HepG2 (cell line): Measurements from ENCODE around the gene TGM6. TPM values are rescaled to one million over a fixed set of nuclear protein-coding genes. Genes with fewer than 3 reads are reported as not detected.

Source experiments
- ATAC-seq: fragments of 200-7000 bp; cut with Tn5 transposase; 3 replicates; pipeline ENCODE4 v1.9.1; 2020; ENCODE audit warnings: mild to moderate bottlenecking, moderate library complexity
- BruUV-seq: library from RNA; stranded (reverse); fragments of 400-500 nt; replicated peaks from 2 replicates; lab custom pipeline; 2021; lab: Mats Ljungman, UMichigan
- CTCF ChIA-PET: fragments of 300-600 bp; formaldehyde crosslinking; extraction: SDS; loops from one replicate; lab custom pipeline; 2021; ENCODE audit warnings: low total read pairs, inconsistent platforms, low intra/inter-chr PET ratio; lab: Yijun Ruan, JAX
- POLR2A ChIA-PET: fragments of 350-600 bp; sonication (Branson Sonifier 250); formaldehyde crosslinking; loops from one replicate; lab custom pipeline; 2020; ENCODE audit warnings: antibody characterized with exemption, inconsistent platforms; lab: Yijun Ruan, JAX
- DNase-seq: peaks from one replicate; pipeline ENCODE4 v3.0.0-alpha.2; 2015; ENCODE audit warnings: low spot score
- FAIRE-seq: peaks from 3 replicates; lab custom pipeline; 2011; peaks lifted over from hg19 to GRCh38; lab: Jason Lieb, UNC
- H2AFZ ChIP-seq: one replicate; pipeline ENCODE4 v1.6.1; 2011; ENCODE audit warnings: low read length, inconsistent platforms
- H3K27ac ChIP-seq: fragments of 300-600 bp; 3 replicates; pipeline ENCODE4 v1.8.0; 2011; ENCODE audit warnings: mixed run types, mild to moderate bottlenecking, mixed read lengths, low read length, inconsistent platforms; ENCODE audit not compliant: insufficient read depth; ENCODE audit errors: extremely low read length
- H3K27me3 ChIP-seq, 2 experiments: fragments of 200-600 bp in 1 of 2; 2 replicates in 1 of 2; 3 replicates in 1 of 2; pipeline versions ENCODE4 v1.6.0 to v1.8.0; 2011; ENCODE audit warnings: low read length in 2 of 2, mild to moderate bottlenecking in 2 of 2, moderate library complexity in 2 of 2, inconsistent platforms in 1 of 2; ENCODE audit not compliant: insufficient read depth in 2 of 2, control insufficient read depth in 1 of 2
- H3K36me3 ChIP-seq, 2 experiments: fragments of 200-600 bp in 1 of 2; replicated peaks in 1 of 2; 2 replicates in 1 of 2; 3 replicates in 1 of 2; pipeline versions ENCODE4 v1.5.1 to v1.8.0; 2011; ENCODE audit warnings: low read length in 2 of 2, inconsistent platforms in 1 of 2; ENCODE audit not compliant: insufficient read depth in 2 of 2, control insufficient read depth in 1 of 2
- H3K4me1 ChIP-seq: 2 replicates; pipeline ENCODE4 v1.5.1; 2012; ENCODE audit warnings: low read length, inconsistent platforms; ENCODE audit not compliant: insufficient read depth
- H3K4me2 ChIP-seq: 2 replicates; pipeline ENCODE4 v1.6.0; 2011; ENCODE audit warnings: low read depth, low read length, inconsistent platforms
- H3K4me3 ChIP-seq, 3 experiments: fragments of 200-600 bp in 1 of 3; sonication (generic), shearing (Covaris generic) in 1 of 3; replicated peaks in 1 of 3; 2 replicates each; pipeline ENCODE4 v1.5.1; 2011 to 2016; ENCODE audit warnings: low read length in 3 of 3, inconsistent platforms in 2 of 3, low read depth in 2 of 3, mild to moderate bottlenecking in 2 of 3, control low read depth in 1 of 3, mixed read lengths in 1 of 3; ENCODE audit not compliant: insufficient read depth in 1 of 3
- H3K79me2 ChIP-seq: one replicate; pipeline ENCODE4 v1.6.1; 2011; ENCODE audit warnings: low read length, inconsistent platforms; ENCODE audit not compliant: insufficient read depth
- H3K9ac ChIP-seq: 2 replicates; pipeline ENCODE4 v1.6.0; 2011; ENCODE audit warnings: mild to moderate bottlenecking, low read depth, low read length, inconsistent platforms; ENCODE audit not compliant: insufficient read depth
- H3K9me3 ChIP-seq: 2 replicates; pipeline ENCODE4 v1.5.1; 2012; ENCODE audit warnings: mild to moderate bottlenecking, low read length
- H4K20me1 ChIP-seq: 2 replicates; pipeline ENCODE4 v1.6.0; 2011; ENCODE audit warnings: inconsistent platforms, mild to moderate bottlenecking, low read length, moderate library complexity; ENCODE audit not compliant: insufficient read depth
- BRD4 ChIP-seq: sonication (generic); formaldehyde crosslinking; IDR thresholded peaks from 2 replicates; pipeline ENCODE4 v1.4.0; 2020; ENCODE audit warnings: missing genetic modification reagents
- FOXA1 ChIP-seq, 2 experiments: fragments of 450-650 bp in 1 of 2; sonication (generic) in 1 of 2; formaldehyde crosslinking in 1 of 2; IDR thresholded peaks; 2 replicates each; pipeline versions ENCODE4 v1.4.0 to v1.6.1; 2016 to 2020; ENCODE audit warnings: missing genetic modification reagents in 1 of 2
- HOXA9 ChIP-seq: sonication (generic); formaldehyde crosslinking; IDR thresholded peaks from 2 replicates; pipeline ENCODE4 v1.8.1; 2022; ENCODE audit warnings: missing genetic modification reagents, mild to moderate bottlenecking, moderate library complexity, borderline replicate concordance
- IRX3 ChIP-seq: sonication (generic); formaldehyde crosslinking; IDR thresholded peaks from 2 replicates; pipeline ENCODE4 v1.8.1; 2023; ENCODE audit warnings: mild to moderate bottlenecking, low read depth, missing genetic modification reagents, borderline replicate concordance
- MTF1 ChIP-seq: sonication (generic); formaldehyde crosslinking; IDR thresholded peaks from 2 replicates; pipeline ENCODE4 v1.5.0; 2020; ENCODE audit warnings: missing genetic modification reagents
- NFKB2 ChIP-seq: sonication (generic); formaldehyde crosslinking; IDR thresholded peaks from 2 replicates; pipeline ENCODE4 v1.4.0; 2020; ENCODE audit warnings: missing genetic modification reagents, borderline replicate concordance
- PAX8 ChIP-seq: sonication (generic); formaldehyde crosslinking; IDR thresholded peaks from 2 replicates; pipeline ENCODE4 v1.8.0; 2022; ENCODE audit warnings: mild to moderate bottlenecking, missing genetic modification reagents, borderline replicate concordance
- PHF20 ChIP-seq: sonication (generic); formaldehyde crosslinking; IDR thresholded peaks from 2 replicates; pipeline ENCODE4 v1.5.0; 2020; ENCODE audit warnings: mild to moderate bottlenecking, missing genetic modification reagents
- RARA ChIP-seq: IDR thresholded peaks from 2 replicates; pipeline ENCODE4 v1.6.1; 2016; ENCODE audit warnings: missing genetic modification reagents, missing compliant biosample characterization
- RFXAP ChIP-seq: sonication (generic); formaldehyde crosslinking; IDR thresholded peaks from 2 replicates; pipeline ENCODE4 v1.4.0; 2020; ENCODE audit warnings: missing genetic modification reagents, borderline replicate concordance
- ZFP36L1 ChIP-seq: sonication (generic); formaldehyde crosslinking; IDR thresholded peaks from 2 replicates; pipeline ENCODE4 v1.8.0; 2022; ENCODE audit warnings: mild to moderate bottlenecking, missing genetic modification reagents, moderate library complexity
- ZNF569 ChIP-seq: sonication (generic); formaldehyde crosslinking; IDR thresholded peaks from 2 replicates; pipeline ENCODE4 v1.5.0; 2020; ENCODE audit warnings: mild to moderate bottlenecking, missing genetic modification reagents, moderate library complexity, borderline replicate concordance
- ZNF83 ChIP-seq: sonication (generic); formaldehyde crosslinking; IDR thresholded peaks from 2 replicates; pipeline ENCODE4 v1.4.0; 2020; ENCODE audit warnings: missing genetic modification reagents, mild to moderate bottlenecking, borderline replicate concordance
- WGBS: methylation state at CpG from one replicate; pipeline ENCODE4 v1.1.6; 2017; ENCODE audit warnings: low lambda C conversion rate; 5-methylcytosine and 5-hydroxymethylcytosine counted together
- in situ Hi-C: cut with HindIII; loops from 2 replicates; pipeline ENCODE4 v1.10.0; 2017; ENCODE audit warnings: low pct_unique_long_range_greater_than_20kb; ENCODE audit not compliant: extremely low pct_ligation_motif_present
- intact Hi-C: fragments of 100-400 bp; cut with micrococcal nuclease; formaldehyde crosslinking; loops from one replicate; pipeline ENCODE4 v1.10.0; 2022; ENCODE audit not compliant: unreplicated experiment
- polyA plus RNA-seq, 8 experiments: library from polyadenylated mRNA; depleted of rRNA in 3 of 8; stranded (reverse) in 7 of 8; unstranded in 1 of 8; fragments of >200 nt; fragmentation: Illumina TruSeq in 4 of 8; extraction: Trizol in 4 of 8; gene quantifications; 2 replicates each; pipeline versions ENCODE4 v1.2.1 to v1.2.3, GENCODE V29; 2011 to 2016; ENCODE audit warnings: low read depth in 4 of 8, missing spikeins in 1 of 8, mixed read lengths in 1 of 8; ENCODE audit not compliant: insufficient read depth in 1 of 8
- total RNA-seq, 5 experiments: library from RNA; depleted of rRNA; stranded (reverse); fragments of >200 nt; fragmentation: Illumina TruSeq; extraction: Trizol; gene quantifications; 2 replicates each; pipeline ENCODE4 v1.2.3, GENCODE V29; 2016; ENCODE audit warnings: low read depth in 1 of 5
- TF ChIP-seq, protein P1 (sequence below): sonication (generic); formaldehyde crosslinking; IDR thresholded peaks from 2 replicates; pipeline ENCODE4 v1.4.0; 2020; ENCODE audit warnings: missing genetic modification reagents
- TF ChIP-seq, protein P2 (sequence below): sonication (generic); formaldehyde crosslinking; IDR thresholded peaks from 2 replicates; pipeline ENCODE4 v1.8.0; 2022; ENCODE audit warnings: missing genetic modification reagents, mild to moderate bottlenecking, inconsistent platforms, borderline replicate concordance
- TF ChIP-seq, protein P3 (sequence below): sonication (generic); formaldehyde crosslinking; IDR thresholded peaks from 2 replicates; pipeline ENCODE4 v1.4.0; 2020; ENCODE audit warnings: mild to moderate bottlenecking, missing genetic modification reagents
- TF ChIP-seq, protein P4 (sequence below): sonication (generic); formaldehyde crosslinking; IDR thresholded peaks from 2 replicates; pipeline ENCODE4 v1.4.0; 2020; ENCODE audit warnings: missing genetic modification reagents, borderline replicate concordance

TGM6 gene
- total and polyA plus RNA-seq, 2 of the 13 experiments (the other 11 are each of a cell fraction or from before 2014, with no cell fraction given): not detected

DNA sequence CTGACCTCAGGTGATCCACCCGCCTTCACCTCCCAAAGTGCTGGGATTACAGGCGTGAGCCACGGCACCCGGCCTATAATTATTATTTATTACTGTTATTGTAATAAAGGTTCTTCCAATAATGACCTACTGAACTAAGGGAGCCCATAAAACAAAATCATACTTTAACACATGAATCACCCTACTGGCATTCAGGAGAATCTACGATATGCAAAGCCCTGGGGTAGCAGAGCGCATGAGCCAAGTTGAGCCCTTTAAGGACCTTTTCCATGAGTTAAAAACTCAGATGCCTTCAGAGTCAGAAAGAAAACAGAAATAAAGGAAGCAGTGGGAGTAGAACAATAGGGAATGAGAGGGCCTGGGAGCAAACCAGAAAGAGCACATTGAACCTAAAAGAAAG, 48.4 kb downstream of the TGM6 start:
- in situ Hi-C loops (no loop called here), intact Hi-C loops (no loop called here)

More for the DNA sequence above, 48.4 kb downstream of the TGM6 start:
- no peaks in the 10 kb centered on the region for H3K4me1 ChIP-seq
- no peak overlapping the region for H3K4me2 ChIP-seq
- no peaks in the 10 kb centered on the region for H4K20me1 ChIP-seq
- no peak overlapping the region for H3K9ac ChIP-seq
- FAIRE-seq (no peak), ATAC-seq (no peak), DNase-seq (no peak)
- 25% methylated on average over 6 of the region's 6 CpGs for WGBS
- BruUV-seq: no TSS peak
- TF ChIP-seq FOXA1 (IDR thresholded peaks at IDR 0.05) (no peak), FOXA1 (CRISPR knock-in tag; IDR thresholded peaks at IDR 0.05) (no peak), RARA (CRISPR knock-in tag) (no peak), HOXA9 (CRISPR knock-in tag) (no peak), BRD4 (CRISPR knock-in tag) (no peak), RFXAP (CRISPR knock-in tag) (no peak), IRX3 (no peak), MTF1 (CRISPR knock-in tag) (no peak), PAX8 (CRISPR knock-in tag) (no peak), ZNF83 (CRISPR knock-in tag) (no peak), ZFP36L1 (no peak), ZNF569 (CRISPR knock-in tag) (no peak), PHF20 (CRISPR knock-in tag) (no peak), NFKB2 (CRISPR knock-in tag) (no peak)
- TF ChIP-seq, protein P1, sequence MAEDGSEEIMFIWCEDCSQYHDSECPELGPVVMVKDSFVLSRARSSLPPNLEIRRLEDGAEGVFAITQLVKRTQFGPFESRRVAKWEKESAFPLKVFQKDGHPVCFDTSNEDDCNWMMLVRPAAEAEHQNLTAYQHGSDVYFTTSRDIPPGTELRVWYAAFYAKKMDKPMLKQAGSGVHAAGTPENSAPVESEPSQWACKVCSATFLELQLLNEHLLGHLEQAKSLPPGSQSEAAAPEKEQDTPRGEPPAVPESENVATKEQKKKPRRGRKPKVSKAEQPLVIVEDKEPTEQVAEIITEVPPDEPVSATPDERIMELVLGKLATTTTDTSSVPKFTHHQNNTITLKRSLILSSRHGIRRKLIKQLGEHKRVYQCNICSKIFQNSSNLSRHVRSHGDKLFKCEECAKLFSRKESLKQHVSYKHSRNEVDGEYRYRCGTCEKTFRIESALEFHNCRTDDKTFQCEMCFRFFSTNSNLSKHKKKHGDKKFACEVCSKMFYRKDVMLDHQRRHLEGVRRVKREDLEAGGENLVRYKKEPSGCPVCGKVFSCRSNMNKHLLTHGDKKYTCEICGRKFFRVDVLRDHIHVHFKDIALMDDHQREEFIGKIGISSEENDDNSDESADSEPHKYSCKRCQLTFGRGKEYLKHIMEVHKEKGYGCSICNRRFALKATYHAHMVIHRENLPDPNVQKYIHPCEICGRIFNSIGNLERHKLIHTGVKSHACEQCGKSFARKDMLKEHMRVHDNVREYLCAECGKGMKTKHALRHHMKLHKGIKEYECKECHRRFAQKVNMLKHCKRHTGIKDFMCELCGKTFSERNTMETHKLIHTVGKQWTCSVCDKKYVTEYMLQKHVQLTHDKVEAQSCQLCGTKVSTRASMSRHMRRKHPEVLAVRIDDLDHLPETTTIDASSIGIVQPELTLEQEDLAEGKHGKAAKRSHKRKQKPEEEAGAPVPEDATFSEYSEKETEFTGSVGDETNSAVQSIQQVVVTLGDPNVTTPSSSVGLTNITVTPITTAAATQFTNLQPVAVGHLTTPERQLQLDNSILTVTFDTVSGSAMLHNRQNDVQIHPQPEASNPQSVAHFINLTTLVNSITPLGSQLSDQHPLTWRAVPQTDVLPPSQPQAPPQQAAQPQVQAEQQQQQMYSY: no peak
- TF ChIP-seq, protein P2, sequence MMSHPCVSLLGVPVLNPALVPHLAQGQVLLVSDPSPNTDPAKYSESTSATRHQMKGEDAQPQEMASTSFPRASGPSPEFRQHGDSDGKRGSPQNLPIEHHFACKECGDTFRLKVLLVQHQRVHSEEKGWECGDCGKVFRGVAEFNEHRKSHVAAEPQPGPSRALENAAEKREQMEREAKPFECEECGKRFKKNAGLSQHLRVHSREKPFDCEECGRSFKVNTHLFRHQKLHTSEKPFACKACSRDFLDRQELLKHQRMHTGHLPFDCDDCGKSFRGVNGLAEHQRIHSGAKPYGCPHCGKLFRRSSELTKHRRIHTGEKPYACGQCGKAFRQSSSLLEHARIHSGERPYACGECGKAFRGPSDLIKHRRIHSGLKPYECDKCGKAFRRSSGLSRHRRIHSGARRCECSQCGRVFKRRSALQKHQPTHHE: no peak
- TF ChIP-seq, protein P3, sequence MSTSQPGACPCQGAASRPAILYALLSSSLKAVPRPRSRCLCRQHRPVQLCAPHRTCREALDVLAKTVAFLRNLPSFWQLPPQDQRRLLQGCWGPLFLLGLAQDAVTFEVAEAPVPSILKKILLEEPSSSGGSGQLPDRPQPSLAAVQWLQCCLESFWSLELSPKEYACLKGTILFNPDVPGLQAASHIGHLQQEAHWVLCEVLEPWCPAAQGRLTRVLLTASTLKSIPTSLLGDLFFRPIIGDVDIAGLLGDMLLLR (CRISPR knock-in tag): no peak
- TF ChIP-seq, protein P4, sequence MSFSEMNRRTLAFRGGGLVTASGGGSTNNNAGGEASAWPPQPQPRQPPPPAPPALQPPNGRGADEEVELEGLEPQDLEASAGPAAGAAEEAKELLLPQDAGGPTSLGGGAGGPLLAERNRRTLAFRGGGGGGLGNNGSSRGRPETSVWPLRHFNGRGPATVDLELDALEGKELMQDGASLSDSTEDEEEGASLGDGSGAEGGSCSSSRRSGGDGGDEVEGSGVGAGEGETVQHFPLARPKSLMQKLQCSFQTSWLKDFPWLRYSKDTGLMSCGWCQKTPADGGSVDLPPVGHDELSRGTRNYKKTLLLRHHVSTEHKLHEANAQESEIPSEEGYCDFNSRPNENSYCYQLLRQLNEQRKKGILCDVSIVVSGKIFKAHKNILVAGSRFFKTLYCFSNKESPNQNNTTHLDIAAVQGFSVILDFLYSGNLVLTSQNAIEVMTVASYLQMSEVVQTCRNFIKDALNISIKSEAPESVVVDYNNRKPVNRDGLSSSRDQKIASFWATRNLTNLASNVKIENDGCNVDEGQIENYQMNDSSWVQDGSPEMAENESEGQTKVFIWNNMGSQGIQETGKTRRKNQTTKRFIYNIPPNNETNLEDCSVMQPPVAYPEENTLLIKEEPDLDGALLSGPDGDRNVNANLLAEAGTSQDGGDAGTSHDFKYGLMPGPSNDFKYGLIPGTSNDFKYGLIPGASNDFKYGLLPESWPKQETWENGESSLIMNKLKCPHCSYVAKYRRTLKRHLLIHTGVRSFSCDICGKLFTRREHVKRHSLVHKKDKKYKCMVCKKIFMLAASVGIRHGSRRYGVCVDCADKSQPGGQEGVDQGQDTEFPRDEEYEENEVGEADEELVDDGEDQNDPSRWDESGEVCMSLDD: no peak
- no peak overlapping the region for H3K4me3 ChIP-seq
- H3K27me3 ChIP-seq: no peaks in the 10 kb centered on the region
- CTCF ChIA-PET: no interaction called here
- H3K27ac ChIP-seq: no peak overlapping the region
- no peaks in the 10 kb centered on the region for H3K9me3 ChIP-seq
- no peaks in the 10 kb centered on the region for H3K79me2 ChIP-seq
- POLR2A ChIA-PET: no interaction called here
- H2AFZ ChIP-seq: no peak overlapping the region
- no peaks in the 10 kb centered on the region for H3K36me3 ChIP-seq
